CD1c-positive myeloid dendritic cell (primary cell): Measurements from ENCODE around the gene FOXP1.

Experiments used
- DNase-seq: peaks from one replicate; pipeline ENCODE4 v3.0.0-alpha.2; 2016; ENCODE audit errors: extremely low spot score

The FOXP1 gene

GRCh38 chr3:71429597-71429988 lies 153.9 kb downstream of the FOXP1 start:
- DNase-seq, result no peak

GRCh38 chr3:71428841-71429596 lies 154.5 kb downstream of the FOXP1 start:
- peak; percentile 25 for DNase-seq

DNA sequence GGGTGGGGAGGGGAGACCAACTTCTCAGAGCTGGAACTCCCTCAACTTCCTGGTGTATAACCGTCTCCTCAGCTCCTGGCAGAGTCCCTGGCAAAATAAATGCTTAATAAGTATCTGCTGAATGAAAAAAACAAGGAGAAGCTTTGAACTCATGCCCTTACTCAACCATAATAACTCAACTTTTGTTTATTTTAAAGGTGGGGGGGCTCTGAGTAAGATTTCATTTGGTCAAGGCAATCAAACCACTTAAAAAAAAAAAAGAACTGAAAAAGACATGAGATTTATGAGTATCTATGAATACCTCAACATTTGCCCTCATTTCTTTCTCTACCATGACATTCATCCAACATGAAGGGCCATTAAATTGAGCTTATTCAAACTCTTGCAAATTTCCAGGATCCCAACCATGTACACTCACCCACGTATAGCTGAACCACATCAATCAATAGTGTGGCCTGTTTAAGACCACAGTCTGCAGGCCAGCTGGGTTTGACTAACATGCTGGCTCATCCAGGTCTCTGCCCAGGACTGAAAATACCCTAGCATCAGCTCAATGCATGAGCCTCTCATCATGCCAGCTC lies 157.9 kb downstream of the FOXP1 start:
- DNase-seq, result no peak

- DNase-seq, result no peak
These were observed 160.2 kb downstream of the FOXP1 start for GRCh38 chr3:71423151-71423906.

DNA sequence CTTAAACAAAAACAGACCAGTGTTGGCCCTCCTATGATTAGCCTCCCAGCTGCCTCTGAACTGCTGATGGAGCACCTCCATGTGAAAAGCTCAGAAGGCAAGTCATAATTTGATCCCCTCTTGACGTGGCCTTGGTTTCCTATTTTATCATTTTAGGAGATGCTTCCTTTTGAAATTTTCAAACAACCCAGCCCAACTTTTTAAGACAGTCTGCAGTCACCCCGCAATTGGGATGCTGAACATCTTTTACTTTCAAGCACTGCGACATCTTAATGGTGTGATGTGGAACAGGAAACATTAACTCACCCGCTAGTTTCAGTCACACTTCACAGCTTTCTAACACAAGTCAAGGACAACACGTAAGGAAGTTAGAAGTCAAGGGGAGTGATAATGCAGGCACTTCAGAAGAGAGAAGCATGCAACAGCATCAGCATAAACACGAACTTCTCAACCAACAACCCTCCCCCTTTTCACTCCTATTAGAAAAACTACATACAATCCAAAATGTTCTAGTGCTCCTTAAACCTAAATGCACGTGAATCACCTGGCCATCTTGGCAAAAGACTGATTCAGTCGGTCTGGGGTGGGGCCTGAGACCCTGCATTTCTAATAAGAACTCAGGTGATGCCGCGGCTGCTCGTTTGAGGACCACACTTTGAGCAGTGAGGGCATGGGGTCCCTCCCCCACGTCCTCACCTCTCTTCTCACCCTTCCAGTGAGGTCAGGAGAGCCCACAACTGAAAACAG lies 161.5 kb downstream of the FOXP1 start:
- peak; percentile 33 for DNase-seq

GRCh38 chr3:71421475-71421819 lies 162.1 kb downstream of the FOXP1 start:
- no peak for DNase-seq

- DNase-seq, result no peak
These were observed 164.2 kb downstream of the FOXP1 start for GRCh38 chr3:71419369-71419768.

GRCh38 chr3:71417791-71418190 lies 165.7 kb downstream of the FOXP1 start:
- DNase-seq, result no peak

- no peak for DNase-seq
These were observed 166.7 kb downstream of the FOXP1 start for GRCh38 chr3:71416876-71417275.

GRCh38 chr3:71415681-71416122 lies 167.8 kb downstream of the FOXP1 start:
- DNase-seq, result no peak

DNA sequence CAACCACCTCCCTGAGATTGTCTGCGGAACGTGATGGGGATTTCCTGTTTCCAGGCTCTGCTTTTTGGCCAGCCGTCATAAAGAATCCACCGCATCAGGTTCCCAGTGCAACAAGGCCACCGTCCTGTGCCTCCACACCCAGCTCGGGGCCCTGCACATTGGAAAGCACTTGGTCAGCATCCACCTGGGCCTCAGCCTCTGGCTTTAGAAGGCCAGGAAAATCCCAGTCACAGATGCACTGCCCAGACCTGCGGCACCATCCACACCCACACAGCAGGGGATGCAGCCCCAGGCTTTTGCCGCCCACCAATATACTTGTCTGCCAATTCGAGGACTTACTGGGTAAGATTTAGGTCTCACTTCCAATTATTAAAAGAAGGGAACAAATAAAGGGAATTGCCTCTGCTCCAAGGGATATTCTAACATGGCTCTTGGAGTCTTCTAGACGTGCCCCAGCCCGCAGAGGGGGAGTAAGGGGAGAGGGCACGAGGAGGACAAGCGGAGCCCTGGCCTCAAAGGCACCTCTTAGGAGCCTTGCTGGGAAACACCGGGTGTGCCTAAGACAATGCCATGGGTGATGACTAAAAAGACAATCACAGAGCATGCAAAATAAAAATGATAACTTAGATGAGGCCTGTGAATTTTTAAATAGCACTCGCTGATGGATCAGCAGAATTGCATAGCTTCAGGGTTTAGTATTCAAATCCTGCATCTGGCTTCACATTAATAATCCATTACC lies 169.2 kb downstream of the FOXP1 start:
- no peak for DNase-seq

DNA sequence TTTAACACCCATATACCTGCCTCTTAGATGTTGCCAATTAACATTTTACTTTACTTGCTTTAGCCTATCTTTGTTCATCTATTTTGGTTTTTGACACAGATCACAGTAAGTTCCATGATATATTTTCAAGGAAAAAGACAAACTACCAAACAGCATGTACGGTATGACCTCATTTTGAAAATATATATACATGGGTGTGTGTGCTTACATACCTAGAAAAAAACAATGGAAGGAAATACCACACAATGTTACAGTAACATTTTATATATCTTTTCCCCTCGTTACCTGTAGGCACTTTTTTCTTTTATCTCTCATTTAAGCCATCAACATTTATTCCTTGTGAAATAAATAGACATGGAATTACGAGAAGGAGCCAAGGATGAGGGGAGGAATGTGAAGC lies 170.0 kb downstream of the FOXP1 start:
- DNase-seq, result no peak

- DNase-seq, result no peak
These were observed 174.2 kb downstream of the FOXP1 start for GRCh38 chr3:71409352-71409751.

- no peak for DNase-seq
These were observed 174.6 kb downstream of the FOXP1 start for GRCh38 chr3:71408903-71409302.

GRCh38 chr3:71407823-71408222 lies 175.7 kb downstream of the FOXP1 start:
- no peak for DNase-seq

DNA sequence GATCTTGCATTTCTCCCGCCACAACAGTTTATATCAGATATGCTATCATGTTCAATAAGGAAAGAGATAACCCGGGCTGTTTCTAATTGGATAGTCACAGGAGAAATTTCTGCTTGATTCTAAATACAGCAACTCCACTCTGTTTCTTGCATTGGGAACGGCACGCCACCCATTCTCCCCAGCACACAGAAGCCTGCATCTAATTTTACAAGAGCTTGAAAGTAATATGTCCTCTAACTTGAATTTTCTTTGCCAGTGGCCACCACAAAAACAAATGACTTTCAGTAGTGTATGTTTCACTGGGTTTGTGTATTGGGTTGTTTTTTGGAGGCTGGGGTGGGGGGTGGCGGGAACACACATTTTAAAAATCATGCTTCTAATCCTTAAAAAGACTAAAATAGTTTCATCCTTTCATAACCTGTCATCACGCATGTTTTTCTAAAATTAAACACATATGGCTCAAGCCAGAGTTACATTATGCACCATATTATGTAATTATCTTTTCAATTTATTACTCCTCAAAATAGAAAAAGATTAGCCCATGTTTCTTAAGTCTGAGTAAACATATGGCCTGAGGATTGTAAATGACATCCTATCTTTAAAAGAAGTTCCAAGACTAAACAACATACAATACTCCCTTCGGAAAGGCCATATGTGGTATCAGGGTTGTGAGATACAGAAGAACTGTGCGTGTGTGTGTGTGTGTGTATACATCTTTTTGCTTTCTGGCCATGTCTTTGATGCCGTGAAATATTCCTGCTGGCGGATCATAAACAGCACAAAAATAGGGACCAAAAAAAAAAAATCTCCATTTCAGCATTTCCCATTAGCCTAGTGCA lies 176.3 kb downstream of the FOXP1 start:
- DNase-seq, result no peak

GRCh38 chr3:71402911-71403310 lies 180.6 kb downstream of the FOXP1 start:
- peak; percentile 31 for DNase-seq

DNA sequence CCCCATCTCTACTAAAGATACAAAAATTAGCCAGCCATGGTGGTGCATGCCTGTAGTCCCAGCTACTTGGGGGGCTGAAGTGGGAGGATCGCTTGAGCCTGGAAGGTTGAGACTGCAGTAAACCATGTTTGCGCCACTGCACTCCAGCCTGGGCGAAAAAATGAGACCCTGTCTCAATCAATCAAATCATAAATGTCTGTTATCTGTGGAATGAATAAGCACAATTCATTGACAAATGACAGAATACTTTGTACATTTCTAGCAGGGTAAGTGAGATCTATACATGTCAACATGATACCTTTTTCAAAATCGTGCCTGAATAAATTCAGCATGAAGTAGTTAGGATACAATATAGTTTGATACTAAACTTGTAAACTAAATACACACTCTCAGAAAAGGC lies 181.2 kb downstream of the FOXP1 start:
- DNase-seq, result no peak

- no peak for DNase-seq
These were observed 181.8 kb downstream of the FOXP1 start for GRCh38 chr3:71401695-71402231.

DNA sequence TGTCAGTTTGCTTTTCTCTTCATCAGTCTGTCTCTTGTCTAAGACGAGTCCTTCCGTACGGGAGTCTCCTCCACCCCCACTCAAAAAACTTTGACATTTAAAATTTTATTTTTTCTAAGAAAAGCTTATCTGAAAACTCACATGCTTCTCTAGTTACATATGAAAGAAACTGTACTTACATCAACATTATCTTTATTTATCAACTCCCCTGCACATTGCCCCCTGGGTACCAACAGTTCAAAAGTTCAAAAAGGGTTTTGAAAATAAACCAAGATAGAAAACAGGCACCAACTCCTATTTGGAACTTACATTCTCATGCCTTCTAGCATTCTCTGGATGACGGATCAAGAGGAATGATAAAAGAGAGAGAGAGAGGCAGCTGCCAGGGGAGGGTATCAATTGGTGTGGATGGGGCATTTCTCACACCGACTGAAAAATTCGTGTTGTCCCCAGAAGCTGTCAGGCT lies 182.5 kb downstream of the FOXP1 start:
- no peak for DNase-seq
